Measurements from ENCODE around the gene ZNF423.

- no peak for TF ChIP-seq CTCF (IDR thresholded peaks at IDR 0.05)
- no peak for TF ChIP-seq POLR2A (IDR thresholded peaks at IDR 0.05)
Measured at GRCh38 chr16:49532873-49533272, 323.0 kb downstream of the ZNF423 start.

All from Peyer's patch (tissue), 4 donors.